CD14-positive monocyte (primary cell): ENCODE measurements around the gene NDUFAB1. TPM values are rescaled to one million over a fixed set of nuclear protein-coding genes. Genes with fewer than 3 reads are reported as not detected.
A peak's percentile ranks its signal among the peaks of the same experiment; 100 is the strongest.

ENCODE experiments used
- DNase-seq, 3 donors: peaks; one replicate each; pipeline ENCODE4 v3.0.0-alpha.2; 2011 to 2022
- H2AFZ ChIP-seq: 2 replicates; pipeline ENCODE4 v1.6.0; 2012; ENCODE audit warnings: mild to moderate bottlenecking, low read depth, low read length, inconsistent platforms; ENCODE audit not compliant: insufficient read depth, poor library complexity, severe bottlenecking
- H3K27ac ChIP-seq, 2 donors: 1 replicate in 1 of 2; 2 replicates in 1 of 2; pipeline ENCODE4 v1.5.1; 2012 to 2013; ENCODE audit warnings: low read length in 2 of 2, control low read depth in 1 of 2, inconsistent platforms in 1 of 2, low read depth in 1 of 2, mild to moderate bottlenecking in 1 of 2
- H3K27me3 ChIP-seq, 2 donors: one replicate each; pipeline versions ENCODE4 v1.6.0 to v1.6.1; 2011 to 2013; ENCODE audit warnings: low read length in 2 of 2; ENCODE audit not compliant: control insufficient read depth in 2 of 2, insufficient read depth in 2 of 2
- H3K36me3 ChIP-seq, 2 donors: replicated peaks in 1 of 2; 1 replicate in 1 of 2; 2 replicates in 1 of 2; pipeline versions ENCODE4 v1.5.1 to v1.6.1; 2012 to 2013; ENCODE audit warnings: low read length in 2 of 2, control low read depth in 1 of 2, inconsistent platforms in 1 of 2, mild to moderate bottlenecking in 1 of 2; ENCODE audit not compliant: insufficient read depth in 2 of 2, control insufficient read depth in 1 of 2
- H3K4me1 ChIP-seq, 2 donors: 1 replicate in 1 of 2; 2 replicates in 1 of 2; pipeline versions ENCODE4 v1.5.1 to v1.6.1; 2012 to 2013; ENCODE audit warnings: low read length in 2 of 2, control low read depth in 1 of 2, inconsistent platforms in 1 of 2, mild to moderate bottlenecking in 1 of 2, moderate library complexity in 1 of 2; ENCODE audit not compliant: insufficient read depth in 2 of 2, control insufficient read depth in 1 of 2
- H3K4me2 ChIP-seq: replicated peaks from 2 replicates; pipeline ENCODE3; 2012; ENCODE audit warnings: low read length, moderate library complexity, mild to moderate bottlenecking; ENCODE audit not compliant: poor library complexity, severe bottlenecking; ENCODE audit errors: extremely low read depth
- H3K4me3 ChIP-seq, 3 experiments: fragments of 200-600 bp in 1 of 3; sonication (generic) in 1 of 3; replicated peaks in 1 of 3; 1 replicate in 2 of 3; 2 replicates in 1 of 3; pipeline ENCODE4 v1.5.1; 2011 to 2013; ENCODE audit warnings: low read length in 3 of 3, mild to moderate bottlenecking in 3 of 3, control low read depth in 2 of 3, low read depth in 2 of 3, inconsistent platforms in 1 of 3, moderate library complexity in 1 of 3
- H3K79me2 ChIP-seq: 2 replicates; pipeline ENCODE4 v1.6.0; 2012; ENCODE audit warnings: mild to moderate bottlenecking, control low read depth, inconsistent platforms, low read length, moderate library complexity; ENCODE audit not compliant: insufficient read depth
- H3K9ac ChIP-seq: 2 replicates; pipeline ENCODE4 v1.6.0; 2017; ENCODE audit warnings: low read length, mild to moderate bottlenecking; ENCODE audit not compliant: insufficient read depth, poor library complexity, severe bottlenecking
- H3K9me3 ChIP-seq, 2 donors: replicated peaks in 1 of 2; 1 replicate in 1 of 2; 2 replicates in 1 of 2; pipeline versions ENCODE4 v1.5.1 to v1.6.1; 2012 to 2013; ENCODE audit warnings: low read length in 2 of 2, control low read depth in 1 of 2; ENCODE audit not compliant: control insufficient read depth in 1 of 2, insufficient read depth in 1 of 2
- H4K20me1 ChIP-seq: 2 replicates; pipeline ENCODE4 v1.6.0; 2012; ENCODE audit warnings: mild to moderate bottlenecking, low read length, control low read depth, moderate library complexity; ENCODE audit not compliant: insufficient read depth
- H3K27ac Mint-ChIP-seq, 7 donors: one replicate each; pipeline ENCODE4 v1.8.0; 2020; ENCODE audit warnings: mild to moderate bottlenecking in 7 of 7, mixed read lengths in 7 of 7, moderate library complexity in 6 of 7, inconsistent platforms in 2 of 7
- H3K27me3 Mint-ChIP-seq, 3 donors: one replicate each; pipeline ENCODE4 v1.8.0; 2021 to 2022; ENCODE audit warnings: low read depth in 3 of 3, mild to moderate bottlenecking in 3 of 3, mixed read lengths in 3 of 3, moderate library complexity in 3 of 3, inconsistent platforms in 1 of 3
- H3K36me3 Mint-ChIP-seq, 2 donors: one replicate each; pipeline ENCODE4 v1.8.0; 2020; ENCODE audit warnings: mixed read lengths in 2 of 2, inconsistent platforms in 1 of 2, mild to moderate bottlenecking in 1 of 2
- H3K4me1 Mint-ChIP-seq: one replicate; pipeline ENCODE4 v1.8.0; 2020; ENCODE audit warnings: mild to moderate bottlenecking, mixed read lengths
- H3K4me3 Mint-ChIP-seq, 2 donors: one replicate each; pipeline ENCODE4 v1.8.0; 2020; ENCODE audit warnings: mild to moderate bottlenecking in 2 of 2, mixed read lengths in 2 of 2, moderate library complexity in 1 of 2
- H3K9me3 Mint-ChIP-seq, 7 donors: one replicate each; pipeline ENCODE4 v1.8.0; 2020 to 2022; ENCODE audit warnings: mixed read lengths in 7 of 7, mild to moderate bottlenecking in 6 of 7, moderate library complexity in 6 of 7, inconsistent platforms in 2 of 7
- WGBS: methylation state at CpG from one replicate; pipeline ENCODE4 v1.1.5; 2013; ENCODE audit warnings: missing lambda C conversion rate; ENCODE audit not compliant: insufficient coverage; 5-methylcytosine and 5-hydroxymethylcytosine counted together
- intact Hi-C, 2 donors: fragments of 100-400 bp; cut with micrococcal nuclease; formaldehyde crosslinking; loops; one replicate each; pipeline versions ENCODE4 v1.15.0 to v1.15.1; 2023
- polyA plus RNA-seq, 3 donors: library from polyadenylated mRNA; depleted of rRNA in 1 of 3; unstranded in 2 of 3; stranded (reverse) in 1 of 3; fragments of 300-500 nt in 2 of 3; fragments of >200 nt in 1 of 3; fragmentation: Illumina TruSeq in 2 of 3; gene quantifications; 1 replicate in 2 of 3; 2 replicates in 1 of 3; pipeline ENCODE4 v1.2.3, GENCODE V29; 2012 to 2021
- TF ChIP-seq, protein P1 (sequence below): fragments of 200-600 bp; IDR thresholded peaks from one replicate; pipeline ENCODE4 v1.8.0; 2022; ENCODE audit warnings: antibody characterized with exemption, mild to moderate bottlenecking

The NDUFAB1 gene
- polyA plus RNA-seq, 3 donors = 50.2 to 257 (median 240) TPM

DNA sequence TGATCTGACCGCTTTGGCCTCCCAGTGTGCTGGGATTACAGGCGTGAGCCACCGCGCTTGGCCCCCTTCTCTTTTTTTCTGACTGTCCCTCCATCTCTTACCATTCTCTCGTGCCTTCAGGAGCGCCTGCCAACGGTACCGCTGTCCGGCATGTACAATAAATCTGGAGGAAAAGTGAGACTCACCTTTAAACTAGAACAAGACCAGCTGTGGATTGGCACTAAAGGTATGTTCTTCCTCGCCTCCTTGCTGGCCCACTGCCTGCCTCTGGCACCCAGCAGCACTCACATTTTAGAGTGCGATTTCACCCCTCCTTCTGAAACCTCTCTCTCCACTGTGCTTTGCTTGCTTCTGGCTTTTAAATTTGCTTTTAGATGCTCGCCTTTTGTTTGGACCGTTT, 33.6 kb downstream of the NDUFAB1 start:
- Histone ChIP-seq H3K9ac (no peak overlapping the region), H2AFZ (no peak overlapping the region), H3K27ac (no peak overlapping the region), H3K79me2 (peaks cover 20% of the 10 kb centered on the region), H3K4me3 (no peak overlapping the region), H3K9me3 (no peaks in the 10 kb centered on the region), H3K4me1 (peaks cover 8 to 11% of the 10 kb centered on the region in 2 donors), H4K20me1 (no peaks in the 10 kb centered on the region), H3K27me3 (no peaks in the 10 kb centered on the region), H3K4me2 (no peak overlapping the region), H3K36me3 (peaks cover 77 to 86% of the 10 kb centered on the region in 2 donors)
- WGBS = 99% methylated on average over 8 of the region's 13 CpGs
- Mint-ChIP-seq H3K9me3 (peaks cover 0 to 3% (median 0%) of the 10 kb centered on the region in 7 donors), H3K4me1 (peaks cover 12% of the 10 kb centered on the region), H3K27ac (peak overlapping the region in 1 of 7 donors; percentile 9), H3K4me3 (no peak overlapping the region), H3K27me3 (no peaks in the 10 kb centered on the region), H3K36me3 (peaks cover 70 to 72% of the 10 kb centered on the region in 2 donors)
- no peak for DNase-seq
- TF ChIP-seq, protein P1, sequence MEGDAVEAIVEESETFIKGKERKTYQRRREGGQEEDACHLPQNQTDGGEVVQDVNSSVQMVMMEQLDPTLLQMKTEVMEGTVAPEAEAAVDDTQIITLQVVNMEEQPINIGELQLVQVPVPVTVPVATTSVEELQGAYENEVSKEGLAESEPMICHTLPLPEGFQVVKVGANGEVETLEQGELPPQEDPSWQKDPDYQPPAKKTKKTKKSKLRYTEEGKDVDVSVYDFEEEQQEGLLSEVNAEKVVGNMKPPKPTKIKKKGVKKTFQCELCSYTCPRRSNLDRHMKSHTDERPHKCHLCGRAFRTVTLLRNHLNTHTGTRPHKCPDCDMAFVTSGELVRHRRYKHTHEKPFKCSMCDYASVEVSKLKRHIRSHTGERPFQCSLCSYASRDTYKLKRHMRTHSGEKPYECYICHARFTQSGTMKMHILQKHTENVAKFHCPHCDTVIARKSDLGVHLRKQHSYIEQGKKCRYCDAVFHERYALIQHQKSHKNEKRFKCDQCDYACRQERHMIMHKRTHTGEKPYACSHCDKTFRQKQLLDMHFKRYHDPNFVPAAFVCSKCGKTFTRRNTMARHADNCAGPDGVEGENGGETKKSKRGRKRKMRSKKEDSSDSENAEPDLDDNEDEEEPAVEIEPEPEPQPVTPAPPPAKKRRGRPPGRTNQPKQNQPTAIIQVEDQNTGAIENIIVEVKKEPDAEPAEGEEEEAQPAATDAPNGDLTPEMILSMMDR = no peak
- intact Hi-C loops = no loop called here

DNA sequence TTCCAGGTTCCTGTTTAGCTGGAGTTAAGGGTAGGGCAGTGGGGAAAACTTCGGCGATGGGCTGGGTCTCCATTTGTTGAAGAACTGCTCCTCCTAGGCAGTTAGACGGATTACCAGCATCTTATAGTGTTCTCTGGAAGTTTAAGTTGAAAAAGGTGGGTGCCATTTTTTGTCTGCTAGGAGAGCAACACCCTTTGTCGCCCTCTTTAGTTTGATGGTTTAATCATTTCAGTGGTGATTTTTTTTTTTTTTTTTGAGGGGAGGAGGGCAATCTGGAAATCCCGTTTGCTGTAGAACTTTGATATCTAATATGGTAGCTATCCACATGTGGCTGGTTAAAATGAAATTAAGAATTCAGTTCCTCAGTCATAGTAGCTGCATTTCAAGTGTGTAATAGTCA, 34.5 kb downstream of the NDUFAB1 start:
- H3K27me3 ChIP-seq = no peaks in the 10 kb centered on the region
- Mint-ChIP-seq H3K4me3 (no peak overlapping the region), H3K36me3 (peaks cover 60 to 63% of the 10 kb centered on the region in 2 donors), H3K4me1 (peaks cover 17% of the 10 kb centered on the region), H3K9me3 (peaks cover 0 to 3% (median 0%) of the 10 kb centered on the region in 7 donors), H3K27ac (no peak overlapping the region), H3K27me3 (no peaks in the 10 kb centered on the region)
- TF ChIP-seq, protein P1 = no peak
- no peak overlapping the region for H3K4me3 ChIP-seq
- H3K9me3 ChIP-seq = no peaks in the 10 kb centered on the region
- no peak overlapping the region for H3K9ac ChIP-seq
- H3K27ac ChIP-seq = no peak overlapping the region
- intact Hi-C loops = no loop called here
- 95% methylated on average over 4 of the region's 5 CpGs for WGBS
- no peak overlapping the region for H3K4me2 ChIP-seq
- peaks cover 21% of the 10 kb centered on the region for H3K79me2 ChIP-seq
- H2AFZ ChIP-seq = no peak overlapping the region
- H3K36me3 ChIP-seq = peaks cover 68 to 77% of the 10 kb centered on the region in 2 donors
- DNase-seq = no peak
- H3K4me1 ChIP-seq = peaks cover 12 to 17% of the 10 kb centered on the region in 2 donors
- no peaks in the 10 kb centered on the region for H4K20me1 ChIP-seq
